Dendritic cell treated with granulocyte-macrophage colony-stimulating factor and Interleukin-4, amounts not matched to agents 40 ng/mL and 50 ng/mL, for 4 days (primary cell): ENCODE data around the gene UNC5C.

Source experiments
- H3K27ac Mint-ChIP-seq: one replicate; pipeline ENCODE4 v1.8.0; 2022; ENCODE audit warnings: mild to moderate bottlenecking, mixed read lengths
- H3K27me3 Mint-ChIP-seq: one replicate; pipeline ENCODE4 v1.8.0; 2022; ENCODE audit warnings: mild to moderate bottlenecking, mixed read lengths
- H3K36me3 Mint-ChIP-seq: one replicate; pipeline ENCODE4 v1.8.0; 2022; ENCODE audit warnings: low read depth, mixed read lengths
- H3K4me1 Mint-ChIP-seq: one replicate; pipeline ENCODE4 v1.8.0; 2022; ENCODE audit warnings: low read depth, mixed read lengths
- H3K4me3 Mint-ChIP-seq: one replicate; pipeline ENCODE4 v1.8.0; 2022; ENCODE audit warnings: mild to moderate bottlenecking, moderate library complexity, mixed read lengths
- H3K9me3 Mint-ChIP-seq: one replicate; pipeline ENCODE4 v1.8.0; 2022; ENCODE audit warnings: mixed read lengths
- intact Hi-C: fragments of 100-400 bp; cut with micrococcal nuclease; formaldehyde crosslinking; loops from one replicate; pipeline ENCODE4 v1.15.0; 2022

The UNC5C gene

DNA sequence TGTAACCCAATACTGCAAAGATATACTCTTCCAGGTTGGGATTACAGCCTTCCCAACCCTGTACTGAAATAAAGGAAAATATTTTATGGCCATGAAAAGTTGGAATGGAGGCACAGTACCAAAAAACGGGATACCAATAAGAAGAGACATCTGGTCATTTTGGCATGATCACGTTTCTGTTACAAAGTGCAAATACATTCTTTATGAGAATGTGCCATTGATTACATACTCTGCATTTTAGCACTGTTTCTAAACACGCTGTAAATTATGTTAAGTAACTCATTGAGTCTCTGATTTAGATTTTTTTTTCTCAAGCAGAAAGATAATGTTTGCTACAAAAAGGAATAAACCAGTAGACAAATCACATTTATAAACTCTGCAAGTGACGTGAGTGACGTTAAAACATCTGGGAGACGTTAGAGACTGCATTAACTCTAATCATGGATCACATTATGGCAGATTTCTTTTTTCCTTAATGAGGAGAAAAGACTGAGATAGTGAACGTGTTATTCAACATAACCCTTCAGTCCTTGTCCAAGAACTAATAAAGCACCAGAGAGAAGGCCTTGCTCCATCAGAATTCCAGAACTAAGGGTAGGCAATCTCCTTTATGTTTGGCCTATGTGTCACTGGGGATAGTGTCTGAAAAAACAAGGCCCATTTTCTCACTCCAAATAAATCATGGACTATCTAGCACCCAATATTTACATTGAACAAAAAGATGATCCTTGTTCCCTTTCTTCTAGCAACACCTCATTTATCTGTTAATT lies 31.0 kb downstream of the UNC5C start:
- Mint-ChIP-seq H3K4me3 (no peak overlapping the region), H3K27me3 (no peaks in the 10 kb centered on the region), H3K9me3 (no peaks in the 10 kb centered on the region), H3K4me1 (no peaks in the 10 kb centered on the region), H3K36me3 (no peaks in the 10 kb centered on the region), H3K27ac (no peak overlapping the region)
- intact Hi-C loops, result no loop called here

- intact Hi-C loops, result no loop called here
- H3K27me3 Mint-ChIP-seq, result no peaks in the 10 kb centered on the region
- H3K27ac Mint-ChIP-seq, result no peak overlapping the region
Observed at GRCh38 chr4:95516528-95517017, 32.2 kb downstream of the UNC5C start.

DNA sequence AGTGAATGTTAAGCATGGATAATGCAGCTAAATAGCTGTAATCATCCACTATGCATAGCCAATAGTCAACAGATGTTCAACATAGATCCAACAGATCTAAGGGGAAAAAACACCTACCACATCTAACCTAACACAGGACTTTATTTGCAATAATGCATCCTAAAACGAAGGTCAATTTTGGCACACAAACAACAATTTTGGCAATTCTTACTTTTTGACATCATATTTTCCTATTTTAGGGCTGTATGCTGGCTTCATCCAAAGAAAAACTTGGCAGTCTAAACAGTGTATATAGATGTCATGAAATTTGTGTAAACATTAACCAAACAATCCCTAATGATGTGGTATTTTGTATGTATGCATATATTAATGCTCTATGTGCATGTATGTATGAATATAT lies 33.2 kb downstream of the UNC5C start:
- H3K27ac Mint-ChIP-seq, result no peak overlapping the region
- H3K36me3 Mint-ChIP-seq, result no peaks in the 10 kb centered on the region
- intact Hi-C loops, result no loop called here
- H3K27me3 Mint-ChIP-seq, result no peaks in the 10 kb centered on the region
- no peak overlapping the region for H3K4me3 Mint-ChIP-seq
- H3K9me3 Mint-ChIP-seq, result no peaks in the 10 kb centered on the region
- H3K4me1 Mint-ChIP-seq, result no peaks in the 10 kb centered on the region

More at GRCh38 chr4:95516528-95517017, 32.2 kb downstream of the UNC5C start:
- Mint-ChIP-seq H3K9me3 (no peaks in the 10 kb centered on the region), H3K4me1 (no peaks in the 10 kb centered on the region), H3K4me3 (no peak overlapping the region), H3K36me3 (no peaks in the 10 kb centered on the region)

GRCh38 chr4:95513022-95513421 lies 35.8 kb downstream of the UNC5C start:
- no peaks in the 10 kb centered on the region for H3K36me3 Mint-ChIP-seq
- H3K4me3 Mint-ChIP-seq, result no peak overlapping the region
- intact Hi-C loops, result loop anchor here (5.0 kb wide), 1 partner anchor 346 kb away; no protein-coding TSS in a partner anchor
- H3K27ac Mint-ChIP-seq, result no peak overlapping the region
- H3K9me3 Mint-ChIP-seq, result no peaks in the 10 kb centered on the region
- no peaks in the 10 kb centered on the region for H3K4me1 Mint-ChIP-seq
- H3K27me3 Mint-ChIP-seq, result no peaks in the 10 kb centered on the region

GRCh38 chr4:95511477-95511876 lies 37.3 kb downstream of the UNC5C start:
- Mint-ChIP-seq H3K4me1 (no peaks in the 10 kb centered on the region), H3K27me3 (no peaks in the 10 kb centered on the region), H3K27ac (no peak overlapping the region), H3K4me3 (no peak overlapping the region), H3K36me3 (no peaks in the 10 kb centered on the region), H3K9me3 (no peaks in the 10 kb centered on the region)
- intact Hi-C loops, result loop anchor here (5.0 kb wide), 1 partner anchor 344 kb away; no protein-coding TSS in a partner anchor

- intact Hi-C loops, result loop anchor here (5.0 kb wide), 1 partner anchor 344 kb away; no protein-coding TSS in a partner anchor
- Mint-ChIP-seq H3K27ac (no peak overlapping the region), H3K27me3 (no peaks in the 10 kb centered on the region), H3K4me3 (no peak overlapping the region), H3K36me3 (no peaks in the 10 kb centered on the region), H3K4me1 (no peaks in the 10 kb centered on the region), H3K9me3 (no peaks in the 10 kb centered on the region)
Observed at GRCh38 chr4:95510877-95511276, 37.9 kb downstream of the UNC5C start.

- H3K27ac Mint-ChIP-seq, result no peak overlapping the region
- no peaks in the 10 kb centered on the region for H3K36me3 Mint-ChIP-seq
- H3K4me1 Mint-ChIP-seq, result no peaks in the 10 kb centered on the region
- H3K4me3 Mint-ChIP-seq, result no peak overlapping the region
- H3K27me3 Mint-ChIP-seq, result no peaks in the 10 kb centered on the region
- intact Hi-C loops, result loop anchor here (5.0 kb wide), 1 partner anchor 343 kb away; no protein-coding TSS in a partner anchor
- no peaks in the 10 kb centered on the region for H3K9me3 Mint-ChIP-seq
Observed at GRCh38 chr4:95510145-95510544, 38.6 kb downstream of the UNC5C start.

- Mint-ChIP-seq H3K4me1 (no peaks in the 10 kb centered on the region), H3K27ac (no peak overlapping the region), H3K27me3 (no peaks in the 10 kb centered on the region), H3K4me3 (no peak overlapping the region), H3K36me3 (no peaks in the 10 kb centered on the region), H3K9me3 (no peaks in the 10 kb centered on the region)
- intact Hi-C loops, result no loop called here
Observed at GRCh38 chr4:95508421-95508820, 40.4 kb downstream of the UNC5C start.

DNA sequence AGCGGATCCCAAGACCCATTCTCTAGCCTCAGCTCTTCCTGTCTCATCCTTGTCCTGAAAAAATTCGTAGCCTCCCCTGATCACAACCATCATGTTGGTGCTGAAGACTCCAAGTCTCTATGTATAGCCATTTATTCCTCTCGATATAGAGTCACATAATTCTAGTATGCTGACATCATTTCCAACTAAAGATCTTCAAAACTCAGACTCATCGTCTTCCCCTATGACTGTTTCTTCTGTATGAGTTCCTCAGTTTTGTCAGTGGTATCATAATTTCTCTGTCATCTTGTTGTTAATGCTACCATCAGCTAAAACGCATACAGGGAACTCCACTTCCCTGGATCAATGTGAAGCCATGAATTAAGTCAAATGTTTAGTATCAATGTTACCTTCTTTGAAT lies 41.2 kb downstream of the UNC5C start:
- intact Hi-C loops, result no loop called here
- no peak overlapping the region for H3K4me3 Mint-ChIP-seq
- no peaks in the 10 kb centered on the region for H3K36me3 Mint-ChIP-seq
- H3K27ac Mint-ChIP-seq, result no peak overlapping the region
- H3K9me3 Mint-ChIP-seq, result no peaks in the 10 kb centered on the region
- H3K4me1 Mint-ChIP-seq, result no peaks in the 10 kb centered on the region
- no peaks in the 10 kb centered on the region for H3K27me3 Mint-ChIP-seq

GRCh38 chr4:95507147-95507546 lies 41.6 kb downstream of the UNC5C start:
- Mint-ChIP-seq H3K4me1 (no peaks in the 10 kb centered on the region), H3K36me3 (no peaks in the 10 kb centered on the region), H3K9me3 (no peaks in the 10 kb centered on the region), H3K4me3 (no peak overlapping the region), H3K27ac (no peak overlapping the region), H3K27me3 (no peaks in the 10 kb centered on the region)
- intact Hi-C loops, result no loop called here

DNA sequence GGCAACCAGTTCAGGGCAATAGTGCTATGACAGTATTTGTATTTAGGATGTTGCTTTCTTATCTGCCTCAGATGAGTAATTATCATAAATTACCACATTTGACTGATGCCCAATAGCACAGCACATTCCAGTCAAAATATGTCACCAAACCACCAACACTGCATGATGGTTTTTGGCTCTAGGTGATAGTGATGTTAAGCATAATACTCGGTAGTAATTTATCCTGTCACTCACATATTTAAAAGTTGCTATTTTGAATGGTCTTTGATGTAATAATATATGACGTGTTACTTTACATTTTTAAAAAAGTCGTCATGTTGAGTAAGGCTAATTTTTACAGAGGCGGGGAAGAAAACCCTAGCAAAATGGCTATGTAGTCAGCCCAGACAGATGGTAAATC lies 42.5 kb downstream of the UNC5C start:
- no peak overlapping the region for H3K4me3 Mint-ChIP-seq
- no peaks in the 10 kb centered on the region for H3K9me3 Mint-ChIP-seq
- H3K27me3 Mint-ChIP-seq, result no peaks in the 10 kb centered on the region
- no peak overlapping the region for H3K27ac Mint-ChIP-seq
- no peaks in the 10 kb centered on the region for H3K36me3 Mint-ChIP-seq
- intact Hi-C loops, result no loop called here
- no peaks in the 10 kb centered on the region for H3K4me1 Mint-ChIP-seq

DNA sequence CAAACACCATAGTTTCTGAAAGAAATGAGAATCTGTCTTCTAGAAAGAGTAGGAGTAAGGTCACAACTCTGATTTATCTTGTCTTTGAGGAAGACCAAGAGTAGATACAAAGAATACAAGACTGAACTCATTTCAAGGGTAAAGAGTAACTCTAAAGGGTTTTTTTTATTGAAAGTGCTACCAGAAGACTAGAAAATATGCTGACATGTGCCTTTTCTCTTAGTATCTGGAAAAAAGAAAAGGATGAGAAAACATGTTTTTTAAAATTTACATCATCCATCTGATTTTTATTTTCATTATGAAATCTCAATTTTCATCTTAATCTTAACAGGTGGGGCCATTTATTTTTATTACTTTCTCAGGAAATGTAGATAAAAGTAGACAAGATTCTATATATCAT lies 43.0 kb downstream of the UNC5C start:
- Mint-ChIP-seq H3K27me3 (no peaks in the 10 kb centered on the region), H3K9me3 (no peaks in the 10 kb centered on the region), H3K4me1 (no peaks in the 10 kb centered on the region), H3K4me3 (no peak overlapping the region), H3K27ac (no peak overlapping the region), H3K36me3 (no peaks in the 10 kb centered on the region)
- intact Hi-C loops, result no loop called here

DNA sequence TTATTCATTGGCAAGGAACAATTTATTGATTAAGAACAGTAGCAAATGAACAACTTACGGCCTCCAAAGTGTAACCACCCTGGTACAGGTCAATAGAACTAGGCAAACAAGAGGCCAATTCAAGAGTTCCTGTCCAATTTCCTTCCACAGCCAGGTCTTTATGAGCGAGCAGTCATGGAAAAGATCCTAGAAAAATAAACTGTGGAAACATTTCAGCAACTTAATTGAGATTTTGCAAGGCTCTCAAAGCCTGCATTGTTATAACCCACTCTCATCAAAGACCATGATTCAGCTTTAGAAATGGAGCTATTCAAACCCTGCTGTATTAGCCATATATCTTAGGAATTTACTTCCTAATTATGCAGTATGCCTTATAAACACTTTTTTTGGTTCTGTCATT lies 43.6 kb downstream of the UNC5C start:
- H3K27ac Mint-ChIP-seq, result no peak overlapping the region
- no peaks in the 10 kb centered on the region for H3K27me3 Mint-ChIP-seq
- intact Hi-C loops, result no loop called here
- H3K4me1 Mint-ChIP-seq, result no peaks in the 10 kb centered on the region
- H3K9me3 Mint-ChIP-seq, result no peaks in the 10 kb centered on the region
- H3K36me3 Mint-ChIP-seq, result no peaks in the 10 kb centered on the region
- no peak overlapping the region for H3K4me3 Mint-ChIP-seq

GRCh38 chr4:95504501-95504900 lies 44.3 kb downstream of the UNC5C start:
- Mint-ChIP-seq H3K4me3 (no peak overlapping the region), H3K9me3 (no peaks in the 10 kb centered on the region), H3K27me3 (no peaks in the 10 kb centered on the region), H3K4me1 (no peaks in the 10 kb centered on the region), H3K36me3 (no peaks in the 10 kb centered on the region), H3K27ac (no peak overlapping the region)
- intact Hi-C loops, result no loop called here

DNA sequence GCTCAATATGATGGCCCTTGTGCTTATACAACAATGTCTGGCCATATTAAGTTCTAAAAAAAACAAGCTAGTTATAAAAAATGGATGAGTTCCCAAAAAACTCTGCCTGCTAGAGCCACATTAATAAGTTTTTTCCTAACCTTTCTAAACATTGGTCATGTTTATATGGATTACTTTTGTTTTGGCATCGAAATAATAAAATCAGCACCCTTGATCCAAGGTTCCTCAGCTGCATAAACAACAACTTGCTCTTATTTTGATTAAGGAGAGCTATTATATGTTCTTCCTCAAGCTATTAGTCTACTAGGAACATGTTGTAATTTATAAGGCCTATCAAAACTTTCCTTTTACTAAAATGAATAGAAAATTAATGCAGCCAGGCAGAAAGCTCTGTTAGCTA lies 48.4 kb downstream of the UNC5C start:
- Mint-ChIP-seq H3K36me3 (no peaks in the 10 kb centered on the region), H3K27me3 (no peaks in the 10 kb centered on the region), H3K4me3 (no peak overlapping the region), H3K4me1 (no peaks in the 10 kb centered on the region), H3K9me3 (no peaks in the 10 kb centered on the region), H3K27ac (no peak overlapping the region)
- intact Hi-C loops, result no loop called here
